Colon (tissue), 2 donors: ENCODE data around the gene SLC12A8.

Experiments
- FAIRE-seq: peaks from 2 replicates; lab custom pipeline; 2012; peaks lifted over from hg19 to GRCh38; lab: Jason Lieb, UNC
- donor health status: control.
- donor health status: control.

SLC12A8 gene

DNA sequence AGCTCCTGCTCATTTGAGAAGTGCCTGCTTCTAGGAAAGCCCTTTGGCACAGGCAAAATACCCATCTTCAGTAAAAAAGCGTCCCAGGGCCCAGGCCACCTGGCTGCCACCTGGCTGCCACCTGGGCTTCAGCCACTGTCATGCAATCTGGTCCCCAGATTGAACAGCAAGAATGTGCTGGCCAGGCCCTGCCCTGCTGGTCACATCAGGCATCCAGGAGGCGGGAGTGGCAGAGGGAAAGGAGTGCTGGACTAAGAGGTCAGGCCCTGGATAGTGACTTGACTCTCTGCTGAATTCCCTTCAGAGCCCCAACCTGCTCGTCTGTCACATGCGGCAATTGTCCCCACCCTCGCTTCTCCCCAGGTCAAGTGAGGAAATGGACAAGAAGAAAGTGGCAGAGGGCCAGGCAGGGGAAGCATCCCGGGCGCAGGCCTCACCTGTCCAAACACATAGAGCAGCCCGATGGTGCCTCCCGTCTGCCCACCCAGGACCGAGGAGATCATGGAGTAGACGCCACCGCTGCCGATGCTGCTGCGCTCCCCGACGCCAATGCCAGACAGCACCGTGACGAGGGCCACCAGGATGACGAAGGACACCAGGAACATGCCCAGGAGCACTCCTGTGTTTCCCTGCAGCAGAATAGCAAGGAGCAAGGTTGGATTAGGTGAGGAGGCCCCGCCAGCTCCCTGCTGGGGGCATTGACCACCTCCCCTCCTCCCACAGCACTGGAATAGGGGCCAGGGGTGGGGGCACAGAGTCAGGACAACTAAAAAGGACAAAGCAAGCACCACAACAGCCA lies 25.5 kb downstream of the SLC12A8 start:
- FAIRE-seq, result no peak

DNA sequence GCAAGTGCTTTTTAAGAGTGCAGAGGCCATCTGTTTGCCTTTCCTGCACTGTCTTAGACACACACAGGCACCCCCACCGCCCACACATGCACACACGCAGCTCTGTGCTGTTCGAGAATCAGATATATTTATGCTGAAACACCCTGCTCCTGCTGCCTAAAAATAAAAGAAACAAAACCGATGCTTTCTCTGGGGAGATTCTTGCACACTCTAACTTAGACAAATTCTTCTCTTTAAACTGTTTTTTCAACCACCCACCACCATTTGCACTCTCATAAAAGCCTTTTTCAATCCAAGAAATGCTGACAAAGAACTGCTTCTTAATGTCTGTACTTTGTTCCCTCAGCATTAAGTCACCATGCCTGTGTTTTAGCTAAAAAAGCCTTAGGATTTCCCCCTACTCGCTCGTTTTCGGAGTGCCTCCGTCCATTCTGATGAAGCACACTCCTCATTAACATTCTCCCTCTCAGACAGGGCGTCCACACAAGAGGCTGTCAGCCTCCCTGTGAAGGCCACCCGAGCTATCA lies 26.2 kb downstream of the SLC12A8 start:
- no peak for FAIRE-seq

DNA sequence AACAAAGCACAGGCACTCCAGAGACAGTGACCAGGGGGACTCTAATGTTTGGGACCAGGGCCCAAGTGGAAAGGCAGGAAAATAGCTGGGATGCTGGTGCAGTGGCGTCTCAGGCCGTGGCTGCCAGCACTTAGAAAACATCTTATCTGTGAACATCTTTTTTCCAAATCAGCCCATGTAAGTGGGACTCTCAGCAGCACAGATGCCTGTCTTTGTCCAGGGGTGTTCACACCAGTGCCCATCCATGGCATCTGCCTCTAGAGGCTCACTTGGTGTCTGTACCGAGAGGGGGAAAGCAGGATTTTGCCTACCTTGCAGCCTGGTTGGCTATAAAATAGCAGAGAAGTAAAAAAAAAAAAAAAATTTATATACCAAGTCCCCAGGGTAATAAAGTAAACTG lies 26.7 kb downstream of the SLC12A8 start:
- no peak for FAIRE-seq

DNA sequence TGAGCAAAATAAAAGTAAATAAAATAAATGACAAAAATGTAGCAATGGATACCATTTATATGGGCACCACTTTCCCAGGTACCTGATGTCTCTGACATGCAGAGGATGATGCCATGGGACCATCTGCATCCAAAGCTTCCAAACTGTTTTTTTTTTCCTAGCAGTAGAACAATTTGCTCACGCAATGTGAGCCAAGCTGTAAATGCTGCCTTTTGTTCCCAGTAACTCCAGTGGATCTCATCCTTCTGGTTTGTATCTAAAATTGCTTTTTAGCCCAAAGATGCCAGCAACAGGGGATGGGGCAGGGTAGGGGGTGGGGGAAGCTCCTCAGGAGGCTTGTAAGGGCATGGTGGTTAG lies 32.7 kb downstream of the SLC12A8 start:
- no peak for FAIRE-seq

DNA sequence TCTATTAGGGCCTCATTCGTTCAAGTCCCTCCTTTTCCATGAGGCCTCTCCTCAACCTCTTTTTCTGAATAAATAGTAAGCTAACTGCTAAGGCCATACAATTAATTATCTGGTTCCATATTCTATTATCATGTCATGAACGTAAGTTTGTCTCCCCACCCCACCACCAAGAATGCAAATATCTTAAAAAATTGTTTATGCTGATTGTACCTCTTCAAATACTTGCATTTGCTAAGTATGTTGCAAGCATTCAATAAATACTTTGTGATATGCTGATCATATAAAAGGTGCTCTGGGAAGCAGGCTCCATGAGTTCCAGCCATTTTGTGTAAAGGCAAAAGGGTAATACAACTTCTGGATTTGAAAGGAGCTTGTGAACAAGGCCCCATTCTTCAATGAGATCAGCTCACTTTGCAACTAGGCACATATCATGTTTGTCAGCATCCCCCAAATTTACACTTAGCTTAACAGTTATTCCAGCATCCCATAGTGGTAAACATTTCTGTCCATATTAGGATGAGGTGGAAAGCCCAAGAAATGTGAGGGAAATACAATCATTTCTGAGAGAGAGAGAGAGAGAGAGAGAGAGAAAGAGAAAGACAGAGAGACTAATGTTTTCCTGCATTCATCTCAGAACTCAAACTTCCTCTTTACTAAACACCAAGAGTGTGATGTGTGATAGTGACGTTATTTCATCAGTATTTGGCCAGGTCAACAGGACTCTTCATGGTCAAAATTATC lies 33.2 kb downstream of the SLC12A8 start:
- no peak for FAIRE-seq

DNA sequence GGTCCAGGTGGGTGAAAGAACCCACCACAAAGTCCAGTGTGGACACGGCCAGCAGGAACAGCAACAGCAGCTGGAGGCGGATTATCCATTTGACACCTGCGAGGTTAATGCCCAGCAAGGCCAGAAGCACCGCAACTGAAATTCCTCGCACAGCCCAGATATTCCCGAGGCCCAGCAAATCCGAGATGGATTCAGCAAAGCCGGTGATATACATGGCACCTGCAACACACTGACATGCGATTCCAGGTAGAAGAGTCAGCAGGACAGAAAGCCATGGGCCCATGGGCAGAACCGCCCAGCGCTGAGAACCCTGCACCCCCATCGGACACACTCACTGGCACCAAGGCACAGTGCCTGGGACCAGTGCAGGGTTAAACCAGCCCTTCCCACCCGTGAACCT lies 34.8 kb downstream of the SLC12A8 start:
- FAIRE-seq, result no peak

DNA sequence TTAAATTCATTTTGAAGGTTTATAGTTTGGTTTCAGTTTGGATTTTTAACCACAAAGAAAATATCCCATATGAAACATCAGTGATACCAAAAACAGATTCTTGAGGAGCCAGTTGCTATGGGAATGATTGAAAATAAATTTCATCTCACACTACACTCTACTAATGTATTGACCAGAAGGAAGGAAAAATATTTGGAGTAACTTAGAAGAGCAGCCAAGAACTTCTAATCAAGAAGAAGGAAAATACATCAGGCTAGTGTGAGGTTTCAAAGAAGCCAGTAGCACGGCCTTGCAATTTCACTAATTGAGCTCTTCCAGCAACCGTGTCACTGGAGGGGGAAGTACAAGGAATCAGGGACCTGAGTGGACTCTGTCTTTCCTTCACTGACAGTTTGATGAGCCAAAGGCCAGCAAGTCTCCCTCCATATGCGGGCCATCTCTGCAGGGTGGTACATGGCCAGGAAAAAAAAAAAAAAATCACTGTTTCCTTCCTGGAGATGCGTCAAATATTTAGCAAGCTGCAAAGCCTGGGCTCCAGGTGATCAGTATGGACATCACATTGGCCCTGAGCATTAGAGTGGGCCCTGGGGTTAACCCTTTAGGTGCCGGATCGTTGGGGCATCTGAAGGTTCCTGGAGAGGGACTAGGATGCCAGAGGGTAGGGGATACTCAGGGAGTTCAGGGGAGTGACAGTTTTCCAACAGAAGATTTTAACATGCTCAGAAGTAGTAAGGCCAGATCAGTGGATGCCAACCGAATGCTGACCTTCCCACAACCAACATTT lies 37.1 kb downstream of the SLC12A8 start:
- no peak for FAIRE-seq

DNA sequence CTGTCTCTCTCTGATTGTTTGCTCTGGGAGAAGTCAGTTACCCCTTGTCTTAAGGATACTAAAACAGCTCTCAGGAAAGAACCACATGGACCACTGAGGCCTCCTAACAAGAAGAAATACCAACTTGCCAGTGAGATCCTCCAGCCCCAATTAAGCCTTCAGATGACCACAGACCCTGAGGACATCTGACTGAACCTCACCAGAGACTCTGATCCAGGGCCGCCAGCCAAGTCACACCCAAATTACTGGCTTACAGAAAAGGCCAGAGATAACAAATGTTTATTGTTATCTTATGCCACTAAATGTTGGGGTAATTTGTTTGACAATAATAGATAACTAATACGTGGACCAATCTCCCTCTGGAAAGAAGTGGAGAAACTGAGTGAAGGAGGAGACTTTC lies 40.2 kb downstream of the SLC12A8 start:
- no peak for FAIRE-seq

DNA sequence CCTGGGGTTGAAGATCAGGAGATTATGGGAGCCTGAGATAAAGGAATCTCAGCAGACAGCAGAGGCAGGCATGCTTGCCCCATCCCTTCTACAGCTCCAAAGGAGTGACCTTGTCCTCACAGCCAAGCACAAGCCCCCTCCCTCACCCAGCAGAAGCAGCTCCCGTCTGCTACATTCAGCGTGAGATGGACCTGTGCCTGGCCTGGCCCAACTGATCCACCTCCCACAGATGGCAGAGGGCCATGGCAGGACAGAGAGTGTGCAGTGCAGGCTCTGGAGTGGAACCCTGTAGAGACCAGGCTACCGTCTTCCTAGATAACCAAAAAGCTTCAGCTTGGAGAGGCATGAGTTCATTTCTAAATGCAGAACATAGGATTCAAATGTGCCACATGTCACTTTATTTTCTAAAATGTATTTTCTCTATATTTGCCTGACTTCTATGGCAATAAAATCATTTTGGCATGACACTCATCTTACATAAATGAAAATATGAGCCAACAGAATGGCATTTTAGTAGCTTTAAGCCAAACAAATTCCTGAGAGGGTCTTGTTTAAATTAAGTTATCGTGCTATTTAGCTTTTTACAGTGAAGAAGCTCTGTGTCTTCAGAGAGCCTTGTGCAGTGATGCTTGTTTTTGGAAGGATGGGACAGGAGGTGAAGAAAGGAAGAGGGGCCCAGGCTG lies 43.7 kb downstream of the SLC12A8 start:
- FAIRE-seq, result no peak

DNA sequence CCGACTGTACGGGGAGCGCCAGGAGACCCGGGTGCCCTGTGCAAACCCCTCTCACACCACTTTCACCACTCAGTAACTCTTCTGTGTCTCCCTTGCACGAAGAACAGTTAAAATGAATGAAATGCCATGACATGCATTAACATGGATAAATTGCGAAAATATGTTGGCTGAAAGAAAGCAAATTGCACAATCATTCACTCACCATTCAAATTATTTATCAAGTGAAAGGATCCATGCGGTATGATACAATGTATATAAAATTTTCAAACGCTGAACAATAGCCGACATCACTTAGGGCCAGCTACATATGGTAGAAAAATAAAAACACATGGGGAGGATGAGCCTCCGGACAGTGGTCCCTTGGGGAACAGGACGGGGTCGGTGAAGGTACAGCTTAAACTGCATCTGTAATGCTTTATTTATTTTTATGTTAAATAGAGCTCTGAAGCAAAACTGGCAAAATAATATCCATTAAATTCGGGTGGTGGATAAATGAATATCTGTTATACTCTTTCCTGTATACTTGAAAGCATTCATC lies 45.9 kb downstream of the SLC12A8 start:
- FAIRE-seq, result no peak

DNA sequence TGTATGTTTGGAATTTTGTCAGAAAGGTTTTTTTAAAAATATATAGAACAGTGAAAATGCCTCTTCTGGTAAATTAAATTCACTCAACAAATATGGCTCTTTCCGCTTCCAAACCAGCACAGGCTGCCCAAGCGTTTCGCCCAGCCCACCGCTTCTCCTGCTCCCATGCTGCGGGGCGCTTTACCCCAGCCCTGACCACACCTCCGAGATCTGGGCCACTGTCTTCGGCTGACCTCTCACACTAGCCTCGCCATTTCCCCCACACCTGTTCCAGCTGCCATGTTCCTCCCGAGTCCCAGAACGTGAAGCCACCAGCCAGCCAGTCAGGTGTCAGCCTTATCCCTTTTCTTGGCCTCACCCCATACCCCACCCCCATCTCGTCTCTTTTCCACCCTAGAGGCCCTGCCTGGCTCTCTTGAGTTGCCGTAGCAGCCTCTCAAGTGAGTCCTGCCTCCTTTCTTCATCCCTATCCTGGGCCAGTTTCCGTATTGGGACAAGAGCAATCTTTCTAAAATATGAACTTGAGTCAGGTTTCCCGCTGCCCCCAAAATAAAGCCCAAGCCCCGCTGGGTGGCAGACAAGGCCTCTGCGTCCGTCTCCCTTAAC lies 46.5 kb downstream of the SLC12A8 start:
- no peak for FAIRE-seq

DNA sequence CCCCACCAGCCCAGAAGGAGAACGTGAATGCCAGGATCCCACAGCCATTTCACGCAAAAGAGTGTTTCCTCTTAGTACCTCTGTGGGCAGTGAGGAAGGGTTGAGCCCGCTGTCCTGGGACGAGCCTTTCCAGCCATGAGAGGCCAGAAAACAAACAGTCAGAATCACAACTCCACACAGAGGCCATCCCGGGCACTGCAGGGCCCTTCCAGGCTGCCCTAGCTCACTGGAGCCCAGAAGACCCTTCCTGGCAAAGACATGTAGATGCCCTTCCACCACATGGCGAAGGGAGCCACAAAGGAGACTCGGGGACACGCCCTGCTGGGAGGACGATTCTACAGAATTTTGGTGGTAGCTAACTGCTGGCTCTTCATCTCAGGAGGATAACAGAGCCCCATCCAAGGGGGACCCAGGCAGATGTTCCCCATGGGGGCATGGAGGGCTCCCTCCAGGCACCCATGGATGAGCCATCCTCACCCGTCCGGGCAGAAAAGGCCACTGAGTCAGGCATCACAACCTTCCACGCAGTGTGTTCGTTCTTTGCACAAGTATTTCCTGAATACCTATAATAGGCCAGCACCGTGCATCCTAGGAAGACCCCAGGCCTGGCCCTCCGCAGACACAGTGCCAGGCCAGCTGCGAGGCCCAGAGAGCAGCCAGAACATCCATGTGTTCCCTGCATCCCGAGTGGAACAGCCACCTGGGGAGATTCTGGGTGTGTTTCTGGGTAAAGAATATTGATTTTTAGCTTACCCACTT lies 47.2 kb downstream of the SLC12A8 start:
- FAIRE-seq, result no peak

DNA sequence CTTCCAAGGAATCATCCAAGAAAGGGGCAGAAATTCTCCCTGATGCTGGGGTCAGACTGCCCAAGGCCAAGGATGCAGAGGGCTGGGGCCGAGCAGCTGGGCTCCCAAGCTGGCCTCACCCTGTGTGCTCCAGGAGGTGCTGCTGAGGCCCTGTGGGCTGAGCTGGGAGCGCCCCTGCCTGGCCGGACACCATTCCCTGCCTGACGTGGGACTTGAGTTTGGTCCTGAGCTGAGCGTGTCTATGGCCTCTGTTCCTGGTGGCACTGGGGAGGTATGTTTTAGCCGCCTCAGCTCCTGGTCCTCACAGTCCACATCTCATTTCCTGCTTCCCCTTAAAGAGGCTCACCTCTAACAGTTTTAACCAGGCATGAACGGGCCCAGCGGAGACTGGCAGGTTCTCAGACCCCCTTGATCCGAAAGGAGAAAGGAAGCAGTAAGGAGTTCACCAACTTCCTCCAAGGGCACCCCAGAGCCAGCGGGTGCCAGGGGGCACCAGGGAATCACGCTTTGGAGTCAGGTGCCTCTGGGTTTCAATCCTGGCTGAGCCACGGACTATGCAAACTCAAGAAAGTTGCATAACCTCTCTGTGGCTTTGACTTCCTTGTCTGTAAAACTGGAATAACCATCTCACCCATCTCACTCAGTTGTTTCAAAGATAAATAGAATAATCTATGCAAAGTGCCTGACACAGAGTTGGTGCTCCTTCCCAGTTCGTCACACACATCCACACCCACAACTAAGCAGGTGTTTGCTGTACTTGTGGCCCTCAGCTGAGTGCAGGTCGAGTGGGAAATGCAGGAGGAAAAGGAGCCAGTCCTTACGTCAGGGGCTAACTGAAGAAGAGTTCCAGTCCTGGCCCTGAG lies 48.6 kb downstream of the SLC12A8 start:
- FAIRE-seq, result no peak

DNA sequence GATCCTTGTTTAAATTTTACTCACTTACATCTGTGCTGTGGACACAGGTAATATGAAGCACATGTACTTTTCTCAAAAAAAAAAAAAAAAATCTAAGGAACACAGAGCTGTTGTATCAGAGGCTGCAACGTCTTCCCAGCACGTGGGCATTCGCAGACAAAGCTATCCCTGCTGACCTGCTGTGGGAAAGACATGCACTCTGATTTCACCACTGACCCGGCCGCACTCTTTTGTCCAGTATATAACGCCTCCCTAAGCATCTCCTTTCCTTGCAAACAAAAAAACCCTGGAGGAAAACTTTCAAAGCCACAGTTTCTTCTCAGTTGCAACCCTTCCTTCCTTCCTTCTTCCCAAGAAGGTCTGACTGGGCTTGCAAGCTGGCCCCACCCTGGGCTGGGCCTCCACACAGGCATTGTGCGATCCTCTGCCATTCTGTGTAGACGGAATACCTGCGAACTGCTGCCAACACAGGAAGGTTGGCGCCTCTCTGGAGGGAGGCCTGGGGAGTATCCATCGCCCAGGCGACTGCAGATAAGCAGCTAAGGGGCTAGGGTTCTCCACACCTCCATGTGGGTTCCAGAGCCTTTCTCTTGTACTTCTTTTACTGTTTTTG lies 50.8 kb downstream of the SLC12A8 start:
- FAIRE-seq, result no peak

DNA sequence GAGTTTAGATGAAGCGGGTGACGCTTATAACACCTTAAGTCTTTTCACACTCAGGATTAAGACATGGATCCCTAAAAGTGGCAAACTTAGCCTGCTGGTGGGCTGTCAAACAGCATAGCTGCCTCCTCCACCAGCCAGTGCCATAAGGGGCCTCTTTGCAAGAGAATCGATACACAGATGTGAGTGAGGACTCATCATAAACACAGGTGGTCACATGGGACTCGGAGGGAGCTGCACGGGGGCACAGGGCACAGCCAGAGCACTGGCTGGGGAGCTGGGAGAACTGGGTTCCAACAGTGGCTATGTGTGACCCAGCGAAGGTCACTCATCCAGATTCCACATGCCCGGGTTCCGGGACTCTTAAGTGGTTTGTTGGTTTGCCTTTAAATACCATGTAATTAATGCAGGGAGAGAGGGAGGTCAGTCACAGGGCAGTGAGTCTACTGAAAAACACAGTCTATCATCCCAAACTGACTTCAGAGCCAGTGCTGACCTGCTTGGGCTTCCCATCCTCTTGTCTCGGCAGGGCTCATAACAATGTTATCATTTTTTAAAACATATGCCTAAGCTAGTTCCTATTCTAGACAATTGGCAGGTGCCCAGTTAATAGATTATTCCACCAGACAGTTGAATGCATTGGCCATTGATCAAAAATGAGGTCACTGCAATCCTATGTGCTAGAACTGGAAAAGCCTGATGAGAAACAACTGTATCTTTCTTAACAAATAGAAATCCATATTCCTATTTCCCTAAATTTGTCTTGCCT lies 51.8 kb downstream of the SLC12A8 start:
- no peak for FAIRE-seq

DNA sequence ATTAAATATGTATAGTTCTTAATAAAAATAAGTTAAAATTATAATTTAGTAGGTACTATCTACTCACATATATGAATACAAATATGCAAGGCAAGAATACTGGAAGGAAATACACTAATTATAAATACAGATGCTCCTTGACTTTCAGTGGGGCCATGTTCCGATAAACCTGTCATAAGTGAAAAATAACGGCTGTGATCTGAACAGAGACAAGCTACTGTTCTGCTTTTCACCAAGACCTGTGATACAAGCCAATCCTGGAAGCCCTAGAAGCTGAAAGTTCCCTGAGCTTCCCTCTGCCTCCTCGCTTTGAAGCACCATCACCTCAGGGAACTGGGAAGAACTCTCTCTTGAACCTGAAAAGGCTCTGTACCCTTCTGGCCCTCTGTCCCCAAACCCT lies 55.4 kb downstream of the SLC12A8 start:
- no peak for FAIRE-seq

DNA sequence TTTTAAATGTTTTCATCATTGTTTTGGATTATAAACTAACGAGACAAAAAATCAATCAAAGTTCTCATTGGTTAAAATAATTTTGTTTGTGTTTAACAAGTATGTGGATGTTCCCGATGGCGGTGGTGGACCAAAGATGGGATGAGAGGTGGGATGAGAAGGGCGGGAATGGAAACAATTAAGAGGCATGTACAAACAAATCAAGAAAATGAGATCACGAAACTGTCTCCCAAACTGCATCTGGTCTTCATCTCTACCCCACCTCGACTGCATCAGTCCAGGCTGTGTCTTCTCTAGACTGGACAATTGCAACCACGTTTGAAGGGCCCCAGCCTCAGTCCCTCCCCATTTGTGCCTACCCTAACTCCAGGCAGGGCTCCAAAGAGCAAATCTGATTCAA lies 56.1 kb downstream of the SLC12A8 start:
- no peak for FAIRE-seq

DNA sequence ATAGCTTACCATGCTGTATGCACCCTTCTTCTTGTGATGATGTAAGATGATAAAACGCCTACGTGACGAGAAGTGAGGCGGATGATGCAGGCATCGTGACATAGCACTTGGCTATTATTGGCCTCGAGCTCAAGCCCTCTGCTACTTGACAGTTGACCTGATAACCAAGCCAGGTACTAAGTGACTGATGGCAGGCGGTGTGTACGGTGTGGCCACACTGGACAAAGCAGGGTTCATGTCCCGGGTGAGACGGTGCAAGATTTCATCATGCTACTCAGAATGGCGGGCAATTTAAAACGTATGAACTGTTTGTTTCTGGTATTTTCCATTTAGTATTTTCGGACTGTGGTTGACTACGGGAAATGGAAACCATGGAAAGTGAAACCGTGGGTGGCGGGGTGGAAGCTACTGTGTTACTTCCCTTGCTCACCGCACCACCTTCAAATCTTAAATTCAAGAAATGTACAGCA lies 57.7 kb downstream of the SLC12A8 start:
- no peak for FAIRE-seq
